COLO668 (cell line): ENCODE results near the gene DEFB113.
"Not testable (repeated sequence)": the region's sequence is repeated elsewhere in the genome, so short reads cannot be mapped to it uniquely, and the experiment has no call there.

Experiments used
- DNase-seq: peaks from one replicate; lab custom pipeline; 2025; ENCODE audit not compliant: unreplicated experiment; lab: John Stamatoyannopoulos, UW

The DEFB113 gene, protein sequence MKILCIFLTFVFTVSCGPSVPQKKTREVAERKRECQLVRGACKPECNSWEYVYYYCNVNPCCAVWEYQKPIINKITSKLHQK

DNA sequence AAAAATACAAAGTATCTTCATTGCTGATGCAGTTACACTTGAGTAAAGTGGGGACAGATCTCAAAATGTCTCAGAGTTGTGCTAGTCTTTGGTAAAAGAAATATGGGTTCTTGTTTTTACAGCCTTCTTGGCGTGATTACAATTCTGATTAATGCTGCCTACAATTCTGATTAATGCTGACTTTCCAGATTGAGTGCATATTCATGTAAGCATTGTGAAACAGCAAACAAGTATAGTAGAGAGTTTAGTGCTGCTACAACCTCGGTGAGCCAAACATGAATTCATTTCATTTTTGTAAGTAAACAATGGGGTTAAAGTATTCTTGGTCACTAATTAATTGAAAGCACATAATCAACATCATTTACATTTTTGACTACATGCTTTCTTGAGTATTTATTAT is at the start of gene DEFB113:
DEFB113 (minus strand) TSS at position 21 of the 400 bp plus-strand sequence; CDS start at position 21, 0 bp downstream.
- no peak for DNase-seq

DNA sequence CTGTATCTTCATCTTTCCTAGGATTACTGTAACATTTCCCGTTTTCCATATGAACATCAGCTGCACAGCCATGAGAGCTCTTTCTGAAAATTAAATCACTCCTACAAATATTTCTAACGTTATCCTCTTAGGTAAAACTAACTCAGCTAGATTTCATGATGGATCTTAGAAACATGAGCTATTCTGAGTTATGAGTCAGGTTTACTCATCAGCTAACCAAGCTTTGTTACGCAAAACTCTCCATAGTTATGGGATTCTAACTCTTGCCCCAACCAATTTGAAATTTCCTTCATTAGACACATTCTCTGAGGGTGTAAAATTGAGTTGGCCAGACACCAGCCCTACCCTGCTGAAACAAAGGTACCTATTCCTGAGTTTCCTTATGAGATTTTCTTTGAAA is 38.4 kb upstream of the DEFB113 start:
- DNase-seq, result no peak

DNA sequence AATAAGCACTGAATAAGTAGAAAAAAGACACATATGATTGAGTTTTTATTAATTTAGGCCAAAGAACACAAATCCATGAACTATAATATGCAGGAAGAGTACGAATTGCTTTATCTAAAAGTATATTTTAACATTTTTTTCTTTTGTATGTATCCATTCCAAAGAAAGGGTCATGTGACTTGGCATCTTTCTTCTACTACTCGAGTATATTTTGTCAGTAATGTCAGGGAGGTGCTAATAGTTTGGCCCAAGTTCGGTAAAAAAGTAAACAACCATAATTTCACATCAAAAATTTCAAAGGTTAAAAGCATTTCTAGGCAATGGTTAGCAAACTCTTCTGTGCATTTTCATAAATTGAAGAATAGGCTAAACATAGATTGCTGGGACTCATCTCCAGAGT is 33.7 kb upstream of the DEFB113 start:
- DNase-seq, result no peak

DNA sequence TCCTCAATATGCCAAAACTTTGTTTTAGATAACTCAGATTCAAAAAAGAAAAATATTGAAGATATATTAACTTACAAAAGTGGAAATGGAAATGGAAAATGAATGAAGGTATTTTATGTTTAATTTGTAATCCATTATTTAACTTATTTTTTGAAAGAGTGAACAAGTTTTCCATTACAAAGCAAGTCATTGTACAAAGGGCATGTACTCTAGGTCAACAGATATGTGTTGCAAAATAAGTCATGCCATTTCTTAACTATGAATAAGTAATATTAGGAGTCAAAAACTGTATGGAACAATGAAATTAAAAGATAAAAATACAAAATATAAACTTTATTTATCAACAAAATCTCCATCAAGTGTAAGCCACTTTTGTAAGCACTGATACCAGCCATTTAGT is 25.9 kb upstream of the DEFB113 start:
- no peak for DNase-seq

DNA sequence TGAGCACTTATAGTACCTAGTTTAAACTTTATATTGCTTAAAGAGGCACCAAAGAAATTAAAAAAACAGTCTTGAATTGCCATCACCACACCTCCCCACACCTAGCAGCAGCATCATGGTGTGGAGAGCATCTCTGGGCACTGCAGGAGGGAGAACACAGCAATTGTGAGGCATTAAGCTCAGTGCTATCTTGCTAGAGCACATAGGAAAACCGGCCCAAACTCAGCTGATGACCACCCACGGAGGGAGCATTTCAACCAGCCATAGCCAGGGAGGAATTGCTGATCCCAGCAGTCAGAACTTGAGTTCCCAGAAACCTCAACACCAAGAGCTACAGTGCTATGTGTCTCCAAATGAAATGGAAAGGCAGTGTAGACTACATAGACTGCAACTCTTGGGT is 19.5 kb upstream of the DEFB113 start:
- no peak for DNase-seq

DNA sequence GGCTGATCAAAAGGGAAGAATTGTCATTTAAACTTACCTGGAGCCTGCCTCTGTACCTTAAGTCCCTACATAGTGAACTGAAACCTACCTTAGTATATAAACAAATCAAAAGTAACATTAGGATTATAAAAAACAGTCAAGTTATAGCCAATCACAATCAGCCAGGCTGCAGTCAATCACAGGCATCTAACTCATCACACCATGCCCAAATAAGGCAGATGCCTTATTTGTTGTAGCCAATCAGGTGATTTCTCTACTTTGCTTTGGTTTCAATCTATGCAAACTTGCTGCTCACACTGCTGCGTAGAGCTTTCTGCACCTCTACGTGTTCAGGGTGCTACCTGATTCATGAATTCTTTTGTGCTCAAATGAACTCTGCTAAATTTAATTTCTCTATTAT is 18.3 kb upstream of the DEFB113 start:
- DNase-seq, result no peak

DNA sequence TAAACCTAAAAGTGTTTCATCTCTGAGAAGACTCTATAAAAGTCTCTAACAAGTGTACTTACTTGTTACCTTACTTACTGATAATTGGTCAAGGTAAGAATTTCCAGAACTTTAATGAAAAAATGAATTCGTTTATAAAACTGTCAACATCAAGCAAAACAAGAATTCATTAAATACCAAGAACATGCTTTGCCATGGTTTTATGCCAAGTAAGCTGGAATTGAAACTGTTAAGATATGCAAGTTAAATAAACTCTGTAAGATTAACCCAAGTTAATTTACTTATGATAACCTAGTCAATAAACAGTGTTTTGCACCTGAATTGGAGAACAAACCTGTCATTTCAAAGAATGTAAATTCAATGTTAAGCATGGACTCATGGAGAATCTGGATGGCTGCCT is 17.1 kb upstream of the DEFB113 start:
- no peak for DNase-seq

DNA sequence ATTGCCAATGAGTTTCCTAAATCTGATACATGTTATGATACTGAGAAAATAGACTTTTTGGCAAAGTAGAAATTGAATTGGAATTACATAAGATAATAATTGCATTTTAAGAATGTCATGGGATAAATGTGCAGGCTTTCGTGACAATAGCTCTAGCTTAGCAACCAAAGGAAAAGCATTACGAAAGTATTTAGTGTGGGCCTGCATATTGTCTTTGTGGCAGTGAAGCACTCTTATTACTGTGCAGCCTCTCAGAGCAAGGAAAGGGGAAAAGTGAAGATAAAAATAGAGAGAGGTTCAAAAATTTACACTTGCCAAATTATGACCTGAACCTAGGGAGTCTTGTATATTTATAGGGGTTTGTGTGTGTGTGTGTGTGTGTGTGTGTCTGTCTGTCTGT is 12.6 kb upstream of the DEFB113 start:
- DNase-seq, result no peak

DNA sequence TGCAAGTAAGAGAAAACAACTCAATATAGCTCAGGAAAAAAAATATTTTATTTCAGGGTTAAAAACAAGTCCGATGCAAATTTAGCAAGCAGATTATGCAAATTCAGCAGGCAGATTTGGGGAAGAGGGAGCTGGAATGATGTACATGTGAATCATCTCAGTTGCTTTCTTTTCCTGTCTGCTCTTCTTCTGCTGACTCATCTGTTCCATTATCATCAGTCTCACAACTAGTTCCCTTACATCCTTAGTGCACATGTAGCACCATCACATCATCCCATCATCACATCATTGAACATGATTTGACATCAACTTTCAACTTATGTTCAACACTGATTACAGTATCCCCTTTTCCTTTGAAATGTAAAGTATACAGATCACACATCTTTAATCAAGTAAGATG is 11.5 kb upstream of the DEFB113 start:
- DNase-seq, result no peak

DNA sequence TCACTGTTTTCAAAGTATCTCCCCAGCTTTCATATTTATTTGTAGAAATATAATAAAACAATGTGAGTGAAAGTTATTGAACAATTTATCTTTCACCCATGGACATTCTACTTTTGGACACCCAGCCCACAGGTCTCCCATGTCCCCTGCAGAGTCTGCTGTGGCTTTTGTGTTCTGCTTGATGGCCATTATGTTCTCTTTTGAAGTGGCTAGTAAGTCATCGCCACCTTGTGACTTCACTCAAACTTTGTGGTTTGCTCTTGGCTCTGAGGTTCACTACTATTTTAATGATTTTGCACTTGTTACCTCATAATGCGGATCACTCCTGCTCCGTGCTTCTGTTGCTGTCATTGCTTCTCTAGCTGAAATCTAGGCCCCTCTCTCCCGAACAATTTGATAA is 10.2 kb upstream of the DEFB113 start:
- no peak for DNase-seq

DNA sequence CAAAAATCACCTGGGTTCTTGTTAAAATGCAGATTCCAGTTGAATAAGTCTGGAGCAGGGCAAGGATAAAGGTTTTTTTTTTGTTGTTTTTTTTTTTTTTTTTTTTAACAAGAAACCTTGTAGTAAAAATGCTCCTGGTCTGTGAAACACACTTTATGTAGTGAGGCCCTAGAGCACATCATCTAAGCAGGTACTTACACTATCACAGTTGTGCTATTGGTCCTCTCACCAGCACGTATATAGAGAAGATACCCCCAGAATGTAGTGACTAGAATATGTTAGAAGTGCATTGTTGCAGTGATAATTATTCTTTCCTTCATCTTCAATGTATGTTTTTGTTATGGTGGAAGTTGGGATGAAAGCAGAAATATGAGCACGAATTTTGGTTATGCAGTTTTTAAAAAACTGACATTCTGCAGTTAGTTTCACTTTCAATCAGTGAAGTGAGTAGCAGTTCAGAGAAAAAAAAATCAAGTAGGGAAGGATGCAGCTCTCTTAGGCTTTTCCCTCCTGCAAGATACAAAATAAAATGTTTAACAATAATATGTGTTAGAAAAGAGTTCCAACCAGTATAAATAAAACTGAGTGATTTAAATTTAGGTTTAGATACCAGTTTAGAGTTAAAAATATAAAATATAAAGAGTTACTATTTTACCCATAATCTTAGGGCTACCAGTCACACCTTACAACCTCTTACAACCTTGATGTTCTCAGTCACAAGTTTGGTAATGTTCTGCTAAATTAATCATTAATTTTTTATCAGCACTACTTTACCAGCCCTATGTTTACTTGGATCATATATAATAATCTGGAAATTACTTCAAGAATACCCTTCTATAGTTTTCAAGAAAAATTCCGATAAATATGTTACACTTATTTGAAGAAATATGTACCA is 9.2 kb upstream of the DEFB113 start:
- DNase-seq, result no peak

DNA sequence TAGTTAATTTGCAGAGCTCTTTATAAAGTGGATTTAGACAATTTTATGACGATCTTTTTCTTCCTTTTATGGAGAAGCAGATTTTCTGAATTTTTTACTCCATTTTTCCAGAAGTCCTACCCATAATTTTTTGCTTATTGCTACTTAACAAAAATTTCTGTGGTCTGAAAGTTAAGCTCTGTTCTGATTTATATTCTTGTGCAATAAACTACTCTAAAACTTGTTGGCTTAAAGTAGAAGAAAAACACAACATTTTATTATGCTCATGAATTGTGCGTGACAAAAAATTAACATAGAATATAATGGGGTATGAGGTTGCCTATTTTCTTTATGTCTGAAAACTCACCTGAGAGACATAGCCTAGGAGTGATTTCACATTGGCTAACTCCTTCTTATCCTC is 2.6 kb downstream of the DEFB113 start:
- DNase-seq, result no peak

DNA sequence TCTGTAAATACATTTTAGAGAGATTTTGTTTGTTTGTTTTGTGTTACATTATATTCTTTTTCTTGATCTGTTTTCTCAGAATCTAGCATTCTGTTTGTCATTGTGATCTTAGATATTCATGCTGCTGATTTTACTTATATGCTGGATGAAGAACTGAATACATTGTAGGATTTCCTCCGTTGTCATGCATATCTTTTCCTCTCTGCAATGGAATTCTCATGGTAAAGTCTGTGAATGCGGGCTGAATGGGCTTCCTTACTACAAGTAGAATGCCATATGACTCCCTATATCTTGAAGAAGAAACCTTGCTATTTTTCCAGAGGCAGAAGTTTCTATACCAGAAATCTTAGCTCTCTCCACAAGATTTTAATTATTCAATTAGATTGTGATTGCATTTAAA is 3.1 kb downstream of the DEFB113 start:
- no peak for DNase-seq

DNA sequence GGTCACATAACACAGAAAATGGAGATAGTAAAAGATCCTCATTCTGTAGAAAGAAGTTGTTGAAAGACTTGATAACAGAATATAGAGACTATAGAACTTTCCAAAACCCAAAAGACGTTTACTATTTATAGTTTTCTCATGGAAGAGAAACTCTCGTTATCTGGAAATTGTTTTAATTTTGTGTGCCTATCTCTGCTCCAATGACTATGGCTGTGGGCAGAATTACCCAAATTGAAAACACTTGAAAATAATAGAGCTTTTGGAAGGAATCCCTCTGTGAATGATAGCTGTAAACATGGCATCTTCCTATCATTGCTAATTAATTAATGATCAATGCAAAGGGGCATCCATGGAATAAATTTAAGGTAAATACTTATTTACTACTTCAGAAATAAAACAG is 5.4 kb downstream of the DEFB113 start, which contains the start of gene DEFB114:
DEFB114 (minus strand) TSS at position 101 of the 400 bp plus-strand sequence; CDS start at position 42, 59 bp downstream.
- no peak for DNase-seq

DNA sequence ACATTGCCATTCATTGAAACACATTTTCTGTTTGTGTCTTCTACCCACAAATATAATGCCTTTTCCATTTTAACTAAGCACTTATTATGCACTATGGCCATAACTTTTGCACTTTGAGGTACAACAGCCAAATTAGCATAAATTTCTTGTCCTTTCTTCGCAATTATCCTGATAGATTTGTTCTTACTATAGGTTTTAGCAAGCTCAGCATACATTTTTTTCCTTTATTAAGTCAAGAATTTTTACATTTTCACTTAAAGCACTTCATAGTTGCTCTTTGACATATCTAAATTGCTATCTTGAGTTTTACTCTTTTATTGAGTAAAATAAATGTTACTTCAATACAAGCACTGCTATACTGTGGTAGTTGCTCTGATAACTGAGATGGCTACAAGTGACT is 11.2 kb downstream of the DEFB113 start:
- DNase-seq, result no peak

DNA sequence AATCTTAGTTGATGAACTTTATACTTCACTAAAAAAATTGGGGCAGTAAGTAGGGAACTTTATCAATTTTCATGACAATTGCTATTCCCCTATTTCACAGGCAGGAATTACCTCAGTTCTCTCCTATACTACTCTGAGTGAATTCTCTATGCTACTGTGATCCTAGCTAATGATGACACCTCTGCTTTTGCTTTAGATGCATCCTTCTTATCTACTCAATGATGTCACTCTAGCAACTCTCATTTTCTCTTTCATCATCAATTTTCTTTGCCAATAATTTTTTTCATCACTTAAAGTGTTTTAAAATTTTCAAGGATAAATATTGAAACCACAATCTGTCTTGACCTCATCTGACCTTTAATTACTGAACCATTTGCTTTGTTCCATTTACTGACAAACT is 13.6 kb downstream of the DEFB113 start:
- DNase-seq, result no peak

DNA sequence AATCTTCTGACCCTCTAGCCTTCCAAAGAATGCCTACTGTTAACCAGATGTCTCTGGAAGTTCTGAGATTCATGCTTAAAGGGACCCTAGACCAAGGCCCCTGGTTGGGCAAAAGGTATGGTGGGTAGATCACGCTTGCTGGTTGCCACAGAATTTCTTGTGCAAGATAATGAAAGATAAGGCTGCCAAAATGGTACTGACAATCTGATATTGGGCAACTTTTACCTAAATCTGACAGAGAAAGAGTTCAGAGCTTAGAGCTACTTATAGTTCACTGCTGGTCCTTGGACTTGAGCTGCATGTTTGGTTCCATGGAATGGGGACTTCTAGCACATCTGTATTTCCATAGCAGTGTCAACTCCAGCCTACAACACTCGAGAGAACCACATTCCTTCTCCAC is 17.5 kb downstream of the DEFB113 start:
- no peak for DNase-seq

DNA sequence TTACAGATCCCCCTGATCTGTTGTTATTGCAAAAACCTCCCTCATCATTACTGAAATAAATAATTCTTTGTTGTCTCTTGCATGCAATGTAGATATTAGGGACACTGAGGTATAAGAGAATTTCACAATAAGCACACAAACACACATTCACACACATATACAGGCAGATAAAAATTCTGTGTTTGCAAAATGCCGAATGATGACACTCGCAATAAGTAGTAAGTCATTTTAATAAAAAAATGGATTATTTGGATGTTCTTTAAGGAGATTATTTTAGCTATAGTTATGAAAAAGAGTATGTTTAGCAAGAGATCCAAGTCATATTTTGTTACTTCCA is 19.0 kb downstream of the DEFB113 start:
- no peak for DNase-seq

DNA sequence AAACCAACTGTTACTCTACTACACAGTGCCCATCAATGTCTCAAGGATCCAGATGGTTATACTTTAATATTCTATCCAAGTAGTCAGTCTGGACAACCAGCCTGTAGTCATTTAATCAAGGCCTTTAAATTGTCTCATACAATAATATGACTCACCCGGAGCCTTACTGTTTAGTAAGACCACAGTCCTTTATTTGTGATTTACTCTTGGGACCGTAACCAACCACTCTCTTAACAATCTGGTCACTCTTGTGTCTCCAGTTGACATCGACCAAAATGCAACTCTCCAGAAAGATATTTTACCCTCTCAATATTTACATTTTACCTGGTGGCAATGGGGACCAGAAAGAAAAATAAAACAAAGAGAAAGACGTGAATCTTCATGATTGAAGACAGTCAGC is 20.4 kb downstream of the DEFB113 start:
- no peak for DNase-seq

DNA sequence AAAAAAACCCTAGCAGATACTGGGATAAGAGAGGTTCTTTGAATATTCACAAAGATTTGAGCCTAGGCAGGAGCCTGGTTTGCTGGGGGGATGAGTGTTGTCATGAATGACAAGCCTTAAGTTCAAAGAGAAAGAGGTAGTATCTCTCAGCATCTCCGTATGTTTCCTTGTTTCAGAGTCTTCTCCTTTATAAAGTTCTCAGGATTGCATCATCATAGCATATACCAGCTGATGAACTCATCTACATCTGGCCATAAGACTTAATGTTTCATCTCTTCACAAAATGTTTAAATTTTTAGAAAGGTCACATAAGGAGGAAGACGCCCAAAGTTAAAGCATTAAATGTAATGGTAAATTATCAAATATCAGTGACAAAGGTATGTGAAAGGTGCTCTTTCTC is 22.6 kb downstream of the DEFB113 start:
- no peak for DNase-seq

DNA sequence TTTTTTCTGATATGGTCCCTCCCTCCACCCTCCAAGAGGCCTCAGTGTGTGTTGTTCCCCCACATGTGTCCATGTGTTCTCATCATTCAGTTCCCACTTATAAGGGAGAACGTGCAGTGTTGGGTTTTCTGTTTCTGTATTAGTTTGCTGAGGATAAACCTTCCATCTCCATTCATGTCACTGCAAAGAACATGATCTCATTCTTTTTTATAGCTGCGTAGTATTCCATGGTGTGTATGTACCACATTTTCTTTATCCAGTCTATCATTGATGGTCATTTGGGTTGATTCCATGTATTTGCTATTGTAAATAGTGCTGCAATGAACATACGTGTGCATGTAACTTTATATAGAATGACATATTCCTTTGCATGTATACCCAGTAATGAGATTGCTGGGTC is 25.4 kb downstream of the DEFB113 start:
- DNase-seq, result not testable (repeated sequence)

DNA sequence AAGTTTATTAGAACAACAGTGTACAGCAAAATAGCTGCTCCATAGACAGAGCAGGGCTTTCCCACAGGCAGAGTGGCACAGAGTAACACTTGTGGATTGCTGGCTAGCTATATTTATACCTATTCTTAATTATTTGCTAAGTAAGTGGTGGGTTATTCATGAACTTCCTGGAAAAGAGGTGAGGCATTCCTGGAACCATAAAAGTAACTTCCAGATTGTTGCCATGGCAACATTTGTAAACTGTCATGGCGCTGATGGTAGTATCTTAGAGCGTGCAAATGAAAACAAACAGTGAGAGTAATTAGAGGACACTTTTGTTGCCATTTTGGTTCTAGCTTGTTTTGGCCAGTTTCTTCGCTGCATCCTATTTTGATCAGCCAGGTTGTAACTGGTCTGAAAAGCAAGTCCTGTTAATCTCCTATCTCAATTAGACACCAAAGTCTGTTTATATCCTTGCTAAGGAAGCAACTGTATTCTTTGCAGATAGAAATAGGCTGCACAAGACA is 29.4 kb downstream of the DEFB113 start:
- no peak for DNase-seq

DNA sequence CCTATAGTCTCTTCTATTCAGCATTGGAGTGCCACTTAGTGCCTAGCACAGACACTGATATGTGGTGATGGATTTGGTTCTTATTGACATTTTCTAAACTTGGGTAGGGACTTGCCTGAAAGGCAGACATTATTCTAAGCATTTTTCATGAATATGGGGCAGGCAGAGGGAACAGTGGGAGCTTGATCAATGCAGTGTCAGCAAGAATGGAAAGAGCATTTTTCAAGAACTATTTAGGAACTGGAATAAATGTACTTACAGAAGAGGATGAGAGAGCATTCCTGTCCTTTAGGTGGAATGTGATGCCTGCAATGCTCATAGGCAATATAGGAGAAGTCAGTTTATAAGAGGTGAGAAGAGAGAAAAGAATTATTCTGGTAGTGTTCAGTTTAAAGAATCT is 31.6 kb downstream of the DEFB113 start:
- no peak for DNase-seq
